ENCODE results near the gene NEU1. TPM values are rescaled to one million over a fixed set of nuclear protein-coding genes. Genes with fewer than 3 reads are reported as not detected.
A peak's percentile ranks its signal among the peaks of the same experiment; 100 is the strongest.
"Not testable (repeated sequence)": the region's sequence is repeated elsewhere in the genome, so short reads cannot be mapped to it uniquely, and the experiment has no call there.

Gene NEU1
- total RNA-seq, 3 donors from 2014 or later (not counting 1 experiment from before 2014, with no cell fraction given), result 36.1 to 69.6 (median 51.5) TPM

GRCh38 chr6:31858707-31859106 is 3.9 kb downstream of the NEU1 start:
- no peak for ATAC-seq
- H3K4me1 ChIP-seq (ENCODE audit: control insufficient read depth, insufficient read depth, low read length), result peaks cover 17% of the 10 kb centered on the region
- no peaks in the 10 kb centered on the region for H3K36me3 Mint-ChIP-seq
- H3K4me3 ChIP-seq (ENCODE audit: low read length), result no peak overlapping the region
- H3K9me3 ChIP-seq (ENCODE audit: control insufficient read depth, insufficient read depth, low read length), result no peaks in the 10 kb centered on the region
- 94% methylated on average over 8 of the region's 8 CpGs for WGBS (ENCODE audit: insufficient coverage)
- no peak overlapping the region for H3K27ac Mint-ChIP-seq
- no peaks in the 10 kb centered on the region for H3K9me3 Mint-ChIP-seq
- intact Hi-C loops (cut with micrococcal nuclease), result no loop called here
- H3K27me3 Mint-ChIP-seq (ENCODE audit: low read depth in 2 of 2), result no peaks in the 10 kb centered on the region
- H3K27me3 ChIP-seq (ENCODE audit: control insufficient read depth, insufficient read depth, low read length), result no peaks in the 10 kb centered on the region
- peaks cover 28% of the 10 kb centered on the region for H3K36me3 ChIP-seq (ENCODE audit: control insufficient read depth, insufficient read depth, low read length)
- no peak overlapping the region for H3K27ac ChIP-seq (ENCODE audit: low read length)
- DNase-seq, result no peak
- no peak for TF ChIP-seq CTCF (IDR thresholded peaks at IDR 0.05)
- H3K4me1 Mint-ChIP-seq, result peaks cover 20 to 25% of the 10 kb centered on the region in 2 donors
- H3K4me3 Mint-ChIP-seq, result no peak overlapping the region

GRCh38 chr6:31857774-31858173 is 4.8 kb downstream of the NEU1 start:
- Mint-ChIP-seq H3K27ac (peak overlapping the region in 1 of 2 donors; percentile 16), H3K4me1 (peaks cover 16 to 17% of the 10 kb centered on the region in 2 donors), H3K4me3 (peak overlapping the region; percentile 22)
- H3K4me3 ChIP-seq (ENCODE audit: low read length); H3K27me3 Mint-ChIP-seq (ENCODE audit: low read depth in 2 of 2); H3K4me1 ChIP-seq (ENCODE audit: control insufficient read depth, insufficient read depth, low read length); ATAC-seq; H3K27ac ChIP-seq (ENCODE audit: low read length); DNase-seq; H3K9me3 ChIP-seq (ENCODE audit: control insufficient read depth, insufficient read depth, low read length); H3K27me3 ChIP-seq (ENCODE audit: control insufficient read depth, insufficient read depth, low read length); H3K36me3 Mint-ChIP-seq; H3K9me3 Mint-ChIP-seq; intact Hi-C loops (cut with micrococcal nuclease): not testable (repeated sequence)
- H3K36me3 ChIP-seq (ENCODE audit: control insufficient read depth, insufficient read depth, low read length), result peaks cover 28% of the 10 kb centered on the region
- WGBS (ENCODE audit: insufficient coverage), result 94% methylated on average over 8 of the region's 8 CpGs

DNA sequence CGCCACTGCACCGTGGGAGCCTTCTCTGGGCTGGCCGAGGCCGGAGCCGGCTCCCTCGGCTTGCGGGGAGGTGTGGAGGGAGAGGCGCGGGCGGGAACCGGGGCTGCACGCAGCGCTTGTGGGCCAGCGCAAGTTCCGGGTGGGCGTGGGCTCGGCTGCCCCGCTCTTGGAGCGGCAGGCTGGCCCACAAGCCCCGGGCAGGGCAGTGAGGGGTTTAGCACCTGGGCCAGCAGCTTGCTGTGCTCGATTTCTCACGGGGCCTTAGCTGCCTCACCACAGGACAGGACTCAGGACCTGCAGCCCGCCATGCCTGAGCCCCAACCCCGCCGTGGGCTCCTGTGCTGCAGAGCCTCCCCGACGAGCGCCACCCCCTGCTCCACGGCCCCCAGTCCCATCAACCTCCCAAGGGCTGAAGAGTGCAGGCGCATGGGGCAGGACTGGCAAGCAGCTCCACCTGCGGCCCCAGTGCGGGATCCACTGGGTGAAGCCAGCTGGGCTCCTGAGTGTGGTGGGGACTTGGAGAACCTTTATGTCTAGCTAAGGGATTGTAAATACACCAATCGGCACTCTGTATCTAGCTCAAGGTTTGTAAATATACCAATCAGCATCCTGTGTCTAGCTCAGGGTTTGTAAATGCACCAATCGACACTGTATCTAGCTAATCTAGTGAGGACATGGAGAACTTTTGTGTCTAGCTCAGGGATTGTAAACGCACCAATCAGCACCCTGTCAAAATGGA is 10.5 kb downstream of the NEU1 start:
- H3K4me1 ChIP-seq (ENCODE audit: control insufficient read depth, insufficient read depth, low read length); H3K27me3 Mint-ChIP-seq (ENCODE audit: low read depth in 2 of 2); H3K27me3 ChIP-seq (ENCODE audit: control insufficient read depth, insufficient read depth, low read length); intact Hi-C loops (cut with micrococcal nuclease); H3K9me3 ChIP-seq (ENCODE audit: control insufficient read depth, insufficient read depth, low read length); H3K4me3 ChIP-seq (ENCODE audit: low read length); H3K4me1 Mint-ChIP-seq; H3K36me3 Mint-ChIP-seq; H3K27ac Mint-ChIP-seq; DNase-seq; H3K36me3 ChIP-seq (ENCODE audit: control insufficient read depth, insufficient read depth, low read length); H3K27ac ChIP-seq (ENCODE audit: low read length); ATAC-seq; H3K4me3 Mint-ChIP-seq; H3K9me3 Mint-ChIP-seq: not testable (repeated sequence)
- 96% methylated on average over 34 of the region's 35 CpGs for WGBS (ENCODE audit: insufficient coverage)

- ATAC-seq, result no peak
- H3K27ac Mint-ChIP-seq, result no peak overlapping the region
Observed at GRCh38 chr6:31851485-31851832, 11.2 kb downstream of the NEU1 start.

More at GRCh38 chr6:31851485-31851832, 11.2 kb downstream of the NEU1 start:
- TF ChIP-seq CTCF (IDR thresholded peaks at IDR 0.05), result no peak
- no peak overlapping the region for H3K4me3 ChIP-seq (ENCODE audit: low read length)
- no peaks in the 10 kb centered on the region for H3K36me3 ChIP-seq (ENCODE audit: control insufficient read depth, insufficient read depth, low read length)
- no peaks in the 10 kb centered on the region for H3K27me3 ChIP-seq (ENCODE audit: control insufficient read depth, insufficient read depth, low read length)
- intact Hi-C loops (cut with micrococcal nuclease), result no loop called here
- H3K4me1 ChIP-seq (ENCODE audit: control insufficient read depth, insufficient read depth, low read length), result no peaks in the 10 kb centered on the region
- H3K4me1 Mint-ChIP-seq, result no peaks in the 10 kb centered on the region
- no peaks in the 10 kb centered on the region for H3K27me3 Mint-ChIP-seq (ENCODE audit: low read depth in 2 of 2)
- no peaks in the 10 kb centered on the region for H3K9me3 ChIP-seq (ENCODE audit: control insufficient read depth, insufficient read depth, low read length)
- no peak overlapping the region for H3K27ac ChIP-seq (ENCODE audit: low read length)
- WGBS (ENCODE audit: insufficient coverage), result 88% methylated on average over 2 of the region's 2 CpGs
- DNase-seq, result no peak
- no peak overlapping the region for H3K4me3 Mint-ChIP-seq
- H3K9me3 Mint-ChIP-seq, result no peaks in the 10 kb centered on the region
- H3K36me3 Mint-ChIP-seq, result no peaks in the 10 kb centered on the region
